ENCODE measurements around the gene RAB37. TPM values are rescaled to one million over a fixed set of nuclear protein-coding genes. Genes with fewer than 3 reads are reported as not detected.

RAB37 gene
- polyA plus RNA-seq, 1 of the 3 experiments (the other 2 are of a cell fraction), result 0.25 TPM

DNA sequence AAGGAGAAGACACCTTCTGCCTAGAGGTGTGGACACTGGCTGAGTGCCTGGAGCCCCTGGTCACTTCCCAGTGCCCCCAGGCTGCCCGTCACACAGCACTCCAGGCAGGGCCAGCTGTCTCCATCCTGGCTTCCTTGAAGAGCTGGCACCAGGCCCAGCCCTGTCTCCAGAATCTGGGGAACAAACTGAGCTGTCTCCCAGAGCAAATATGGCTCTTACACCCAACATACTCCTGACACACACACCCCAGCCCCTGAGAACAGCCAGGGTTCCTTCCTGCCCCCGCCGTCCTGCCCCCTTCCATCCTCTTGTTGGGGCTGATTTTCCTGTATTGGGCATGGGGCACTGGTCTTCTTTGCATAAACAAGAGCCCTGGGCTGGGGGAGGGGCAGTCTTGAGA is 20.4 kb downstream of the RAB37 start:
- ChIA-PET CTCF (interaction anchor here (0.8 to 48.0 kb wide), 8 partner anchors 3 to 107 kb away, joined by 3 to 1361 read pairs (median 10); partner anchors contain the start of genes NAT9, NHERF1 and RAB37), POLR2A (interaction anchor here (1.2 to 1.3 kb wide), 2 partner anchors 8 to 12 kb away, joined by 4 read pairs; no protein-coding TSS in a partner anchor)
- peak; percentile 24; the same call in 1 of the 2 replicates for TF ChIP-seq NFIC (IDR thresholded peaks at IDR 0.05; ENCODE audit: borderline replicate concordance)
- TF ChIP-seq NRF1 (IDR thresholded peaks at IDR 0.05; ENCODE audit: low read depth, low read length), result no peak
- TF ChIP-seq FOXM1 (IDR thresholded peaks at IDR 0.05; ENCODE audit: low read depth), result no peak
- TF ChIP-seq GABPA (IDR thresholded peaks at IDR 0.05; ENCODE audit: low read depth), result no peak
- TF ChIP-seq RXRA (IDR thresholded peaks at IDR 0.05; ENCODE audit: borderline replicate concordance, low read depth), result no peak
- no peak for TF ChIP-seq TAF1 (IDR thresholded peaks at IDR 0.05; ENCODE audit: borderline replicate concordance, low read depth, low read length)
- TF ChIP-seq ELF1 (IDR thresholded peaks at IDR 0.05), result no peak
- TF ChIP-seq FOXJ3 (CRISPR knock-in tag; IDR thresholded peaks at IDR 0.05), result no peak
- WGBS (ENCODE audit: low lambda C conversion rate), result 95% methylated on average over 2 of the region's 3 CpGs
- H3K9ac ChIP-seq, result no peak overlapping the region
- no peak overlapping the region for H3K4me3 ChIP-seq (ENCODE audit: low read depth in 2 of 2, low read length in 1 of 2)
- H3K4me1 ChIP-seq (ENCODE audit: control insufficient read depth in 1 of 2, insufficient read depth in 2 of 2, low read depth in 1 of 2, low read length in 1 of 2), result peaks cover 45 to 56% of the 10 kb centered on the region in 2 experiments; a peak in 3 of 4 replicates
- no peaks in the 10 kb centered on the region for H3K9me2 ChIP-seq
- H3K27me3 ChIP-seq (ENCODE audit: insufficient read depth), result no peaks in the 10 kb centered on the region
- H3K4me2 ChIP-seq, result peak overlapping the region; percentile 64; the same call in 1 of the 2 replicates
- peaks cover 4% of the 10 kb centered on the region for H3F3A ChIP-seq (replicated peaks; ENCODE audit: insufficient read depth)
- H2AFZ ChIP-seq (ENCODE audit: low read depth), result no peak overlapping the region
- peak; percentile 63 for DNase-seq
- peak overlapping the region in 1 of 2 experiments; percentile 94; a peak in 1 of 4 replicates for H3K27ac ChIP-seq (ENCODE audit: low read depth in 2 of 2, low read length in 1 of 2)
- H3K36me3 ChIP-seq (replicated peaks in 1 of 2; ENCODE audit: control insufficient read depth in 1 of 2, insufficient read depth in 2 of 2, low read length in 1 of 2), result no peaks in the 10 kb centered on the region
- no peaks in the 10 kb centered on the region for H3K9me3 ChIP-seq
- peaks cover 14% of the 10 kb centered on the region; the same call in 1 of the 2 replicates for H3K79me2 ChIP-seq (ENCODE audit: insufficient read depth)
- H4K20me1 ChIP-seq (ENCODE audit: insufficient read depth), result no peaks in the 10 kb centered on the region

DNA sequence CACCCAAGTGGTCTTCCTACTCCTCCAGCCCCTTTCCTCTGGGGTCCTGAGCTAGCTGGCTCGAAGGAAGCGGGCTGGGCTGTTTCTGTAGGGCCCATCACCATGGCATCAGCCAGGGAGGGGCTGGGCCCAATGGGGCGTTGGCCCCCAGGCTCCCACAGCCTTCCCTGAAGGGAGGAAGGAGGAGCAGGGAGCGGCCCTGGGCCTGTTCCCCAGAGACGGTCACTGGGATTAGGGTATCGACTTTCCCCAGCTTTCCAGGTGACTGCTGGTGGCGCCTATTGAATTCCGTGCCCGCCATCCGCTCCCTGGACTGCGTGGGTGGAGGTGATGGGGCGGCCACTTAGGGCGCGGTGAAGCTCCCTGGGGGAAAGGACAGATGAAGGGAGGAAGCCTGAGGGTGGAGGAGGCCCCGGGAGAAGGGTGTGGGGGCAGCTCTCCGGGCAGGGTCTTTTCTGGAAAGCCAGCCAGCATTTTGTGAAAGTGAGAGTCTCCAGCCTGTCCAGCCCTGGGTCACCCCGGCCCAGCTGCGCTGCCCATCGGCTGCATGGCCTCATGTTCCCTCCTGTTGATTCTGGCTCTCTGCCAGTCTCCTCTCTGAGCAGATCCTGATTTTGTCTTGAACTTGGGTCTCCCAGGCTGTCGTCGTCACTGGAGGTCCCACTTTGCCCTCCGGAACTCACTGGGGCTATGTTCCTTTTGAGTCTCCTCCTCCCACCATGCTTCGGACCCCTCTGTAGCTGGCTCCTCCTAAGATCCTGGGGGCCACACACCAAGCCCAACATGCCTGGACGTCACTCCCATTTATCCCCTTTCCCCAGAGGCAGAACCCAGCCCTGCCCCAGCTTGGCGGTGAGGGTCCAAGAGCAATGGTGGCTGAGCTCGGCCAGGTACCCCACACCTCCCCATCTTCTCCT is 21.1 kb downstream of the RAB37 start:
- peaks cover 4% of the 10 kb centered on the region for H3F3A ChIP-seq (replicated peaks; ENCODE audit: insufficient read depth)
- ChIA-PET POLR2A (interaction anchor here (0.6 to 2.9 kb wide), 4 partner anchors 8 to 394 kb away, joined by 3 to 19 read pairs (median 4); no protein-coding TSS in a partner anchor), CTCF (interaction anchor here (0.8 to 48.0 kb wide), 7 partner anchors 4 to 107 kb away, joined by 3 to 1361 read pairs (median 4); partner anchors contain the start of genes NAT9, NHERF1 and RAB37)
- no peaks in the 10 kb centered on the region for H3K9me2 ChIP-seq
- WGBS (ENCODE audit: low lambda C conversion rate), result 81% methylated on average over 21 of the region's 26 CpGs
- no peaks in the 10 kb centered on the region for H3K27me3 ChIP-seq (ENCODE audit: insufficient read depth)
- H2AFZ ChIP-seq (ENCODE audit: low read depth), result no peak overlapping the region
- TF ChIP-seq NFIC (IDR thresholded peaks at IDR 0.05; ENCODE audit: borderline replicate concordance) (peak; percentile 76), FOSL2 (IDR thresholded peaks at IDR 0.05; ENCODE audit: borderline replicate concordance, low read depth) (no peak), CHD2 (IDR thresholded peaks at IDR 0.05; ENCODE audit: low read length, partially characterized antibody) (no peak)
- peak overlapping the region in 1 of 2 experiments; percentile 94; a peak in 2 of 4 replicates for H3K27ac ChIP-seq (ENCODE audit: low read depth in 2 of 2, low read length in 1 of 2)
- peaks cover 14% of the 10 kb centered on the region; the same call in 1 of the 2 replicates for H3K79me2 ChIP-seq (ENCODE audit: insufficient read depth)
- no peaks in the 10 kb centered on the region for H4K20me1 ChIP-seq (ENCODE audit: insufficient read depth)
- no peaks in the 10 kb centered on the region for H3K36me3 ChIP-seq (replicated peaks in 1 of 2; ENCODE audit: control insufficient read depth in 1 of 2, insufficient read depth in 2 of 2, low read length in 1 of 2)
- peak; percentile 87 for DNase-seq
- H3K9me3 ChIP-seq, result no peaks in the 10 kb centered on the region
- H3K4me1 ChIP-seq (ENCODE audit: control insufficient read depth in 1 of 2, insufficient read depth in 2 of 2, low read depth in 1 of 2, low read length in 1 of 2), result peaks cover 45 to 57% of the 10 kb centered on the region in 2 experiments; a peak in 3 of 4 replicates
- no peak overlapping the region for H3K9ac ChIP-seq
- H3K4me2 ChIP-seq, result peak overlapping the region; percentile 64
- no peak overlapping the region for H3K4me3 ChIP-seq (ENCODE audit: low read depth in 2 of 2, low read length in 1 of 2)

Data from SK-N-SH (cell line).